HepG2 (cell line): ENCODE data around the gene P2RX5. TPM values are rescaled to one million over a fixed set of nuclear protein-coding genes. Genes with fewer than 3 reads are reported as not detected.

Experiments used
- EZH2 ChIP-seq: conservative IDR thresholded peaks from 2 replicates; pipeline ENCODE4 v1.6.1; 2012; ENCODE audit warnings: mild to moderate bottlenecking, low read depth, low read length, moderate library complexity
- ISX ChIP-seq: sonication (generic); formaldehyde crosslinking; conservative IDR thresholded peaks from 2 replicates; pipeline ENCODE4 v1.5.0; 2020; ENCODE audit warnings: missing genetic modification reagents
- MEF2D ChIP-seq: sonication (generic); formaldehyde crosslinking; IDR thresholded peaks from 2 replicates; pipeline ENCODE4 v1.5.1; 2020; ENCODE audit warnings: mild to moderate bottlenecking, missing genetic modification reagents
- NR2F2 ChIP-seq: IDR thresholded peaks from 2 replicates; pipeline ENCODE4 v1.6.1; 2012; ENCODE audit warnings: low read depth, inconsistent platforms, borderline replicate concordance
- RNF2 ChIP-seq: fragments of 450-650 bp; conservative IDR thresholded peaks from 2 replicates; pipeline ENCODE4 v1.6.1; 2016; ENCODE audit warnings: low read depth
- SP140L ChIP-seq: sonication (generic); formaldehyde crosslinking; IDR thresholded peaks from 2 replicates; pipeline ENCODE4 v1.4.0; 2020; ENCODE audit warnings: missing genetic modification reagents, borderline replicate concordance
- ZBTB20 ChIP-seq: sonication (generic); formaldehyde crosslinking; IDR thresholded peaks from 2 replicates; pipeline ENCODE4 v1.8.1; 2023; ENCODE audit warnings: missing genetic modification reagents, low read depth, mild to moderate bottlenecking, borderline replicate concordance
- ZBTB4 ChIP-seq: sonication (generic); formaldehyde crosslinking; IDR thresholded peaks from 2 replicates; pipeline ENCODE4 v1.4.0; 2020; ENCODE audit warnings: missing genetic modification reagents, mild to moderate bottlenecking, borderline replicate concordance
- ZFP36 ChIP-seq: fragments of 150-350 bp; IDR thresholded peaks from 2 replicates; pipeline ENCODE4 v1.6.1; 2018; ENCODE audit warnings: borderline replicate concordance, low read length, low read depth; ENCODE audit not compliant: partially characterized antibody
- ZNF318 ChIP-seq: sonication (generic); formaldehyde crosslinking; IDR thresholded peaks from 2 replicates; pipeline ENCODE4 v1.4.0; 2020; ENCODE audit warnings: mild to moderate bottlenecking, missing genetic modification reagents
- ZNF430 ChIP-seq: sonication (generic); formaldehyde crosslinking; IDR thresholded peaks from 2 replicates; pipeline ENCODE4 v1.9.0; 2021; ENCODE audit warnings: mild to moderate bottlenecking, missing genetic modification reagents
- ZNF513 ChIP-seq: sonication (generic); formaldehyde crosslinking; conservative IDR thresholded peaks from 2 replicates; pipeline ENCODE4 v1.5.0; 2020; ENCODE audit warnings: missing genetic modification reagents
- ZNF629 ChIP-seq: sonication (generic); formaldehyde crosslinking; conservative IDR thresholded peaks from 2 replicates; pipeline ENCODE4 v1.5.0; 2020; ENCODE audit warnings: missing genetic modification reagents
- ZNF678 ChIP-seq: sonication (generic); formaldehyde crosslinking; IDR thresholded peaks from 2 replicates; pipeline ENCODE4 v1.4.0; 2020; ENCODE audit warnings: mild to moderate bottlenecking, missing genetic modification reagents
- ZNF780A ChIP-seq: sonication (generic); formaldehyde crosslinking; IDR thresholded peaks from 2 replicates; pipeline ENCODE4 v1.8.0; 2022; ENCODE audit warnings: mild to moderate bottlenecking, missing genetic modification reagents, moderate library complexity
- ZNF841 ChIP-seq: sonication (generic); formaldehyde crosslinking; IDR thresholded peaks from 2 replicates; pipeline ENCODE4 v1.8.1; 2023; ENCODE audit warnings: missing genetic modification reagents, borderline replicate concordance
- polyA plus RNA-seq, 8 experiments: library from polyadenylated mRNA; depleted of rRNA in 3 of 8; stranded (reverse) in 7 of 8; unstranded in 1 of 8; fragments of >200 nt; fragmentation: Illumina TruSeq in 4 of 8; extraction: Trizol in 4 of 8; gene quantifications; 2 replicates each; pipeline versions ENCODE4 v1.2.1 to v1.2.3, GENCODE V29; 2011 to 2016; ENCODE audit warnings: low read depth in 4 of 8, missing spikeins in 1 of 8, mixed read lengths in 1 of 8; ENCODE audit not compliant: insufficient read depth in 1 of 8
- total RNA-seq, 5 experiments: library from RNA; depleted of rRNA; stranded (reverse); fragments of >200 nt; fragmentation: Illumina TruSeq; extraction: Trizol; gene quantifications; 2 replicates each; pipeline ENCODE4 v1.2.3, GENCODE V29; 2016; ENCODE audit warnings: low read depth in 1 of 5

The P2RX5 gene
- total and polyA plus RNA-seq, 2 of the 13 experiments (the other 11 are each of a cell fraction or from before 2014, with no cell fraction given): 0.95 to 1.7 TPM

DNA sequence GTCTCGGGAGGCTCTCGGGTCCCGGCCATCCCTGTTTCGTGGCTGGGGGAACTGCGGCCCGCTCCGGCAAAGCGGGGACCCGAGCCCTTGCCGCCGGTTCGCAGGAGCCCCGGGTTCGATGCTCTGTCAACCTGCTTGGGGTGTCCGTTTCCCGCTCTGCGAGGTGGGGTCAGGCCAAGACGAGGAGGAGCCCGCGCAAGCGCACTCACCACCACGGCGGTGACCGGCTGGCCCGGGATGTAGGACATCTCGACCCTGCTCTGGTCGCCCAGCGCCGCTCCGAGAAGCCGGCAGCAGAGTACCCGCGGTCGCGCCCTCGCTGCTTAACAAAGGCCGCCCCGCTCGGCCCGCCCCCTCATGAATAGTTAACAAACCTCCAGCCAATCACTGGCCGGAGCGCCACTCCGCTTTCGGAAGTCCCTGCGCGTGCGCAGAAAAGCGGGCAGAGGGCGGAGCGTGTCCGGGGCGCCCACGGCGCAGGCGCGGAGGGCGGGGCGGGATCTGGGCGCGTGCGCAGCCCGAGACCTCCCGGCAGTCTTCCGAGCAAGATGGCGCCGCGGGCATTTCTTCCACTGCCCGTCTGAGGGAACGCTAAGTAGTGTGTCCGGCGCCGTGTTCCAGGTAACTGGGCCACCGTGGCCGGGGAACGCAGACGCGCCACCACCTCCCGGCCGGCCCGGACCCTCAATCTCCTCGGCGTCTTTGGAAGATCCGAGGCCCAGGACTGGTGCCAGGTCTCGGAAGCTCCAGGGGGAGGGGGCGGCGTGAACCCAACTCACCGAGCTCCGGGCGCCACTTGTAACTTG lies 27.5 kb downstream of the P2RX5 start, which contains the start of the genes EMC6 and TAX1BP3 (continued):
- no peak for TF ChIP-seq ZNF318 (CRISPR knock-in tag)
- no peak for TF ChIP-seq ZNF780A (CRISPR knock-in tag)
- TF ChIP-seq ISX: peak; percentile 89; the same call in 1 of the 2 replicates
- TF ChIP-seq ZNF841: no peak
- no peak; the same call in 1 of the 2 replicates for TF ChIP-seq RNF2
- no peak; the same call in 1 of the 2 replicates for TF ChIP-seq ZBTB4
- no peak for TF ChIP-seq NR2F2
- TF ChIP-seq ZBTB20 (CRISPR knock-in tag): 0 out of 2 replicates have a peak, but pooled peaks have one; percentile 58
- TF ChIP-seq ZNF430 (CRISPR knock-in tag): peak; percentile 7; the same call in 1 of the 2 replicates
- TF ChIP-seq ZNF513 (CRISPR knock-in tag): no peak; the same call in 1 of the 2 replicates
- 0 out of 2 replicates have a peak, but pooled peaks have one; percentile 3 for TF ChIP-seq MEF2D (CRISPR knock-in tag)
- no peak; the same call in 1 of the 2 replicates for TF ChIP-seq ZNF678 (CRISPR knock-in tag)
- TF ChIP-seq SP140L (CRISPR knock-in tag): no peak
- TF ChIP-seq ZNF629 (CRISPR knock-in tag): no peak
- TF ChIP-seq ZFP36: no peak
- no peak for TF ChIP-seq EZH2
